Ovary (tissue), 3 donors: Measurements from ENCODE around the gene CC2D1A.

ENCODE experiments used
- CTCF ChIP-seq, 3 donors: fragments of 450-650 bp in 2 of 3; fragments of 200-600 bp in 1 of 3; IDR thresholded peaks; one replicate each; pipeline versions ENCODE4 v1.5.1 to v1.8.0; 2016 to 2022; ENCODE audit warnings: antibody characterized with exemption in 3 of 3, mild to moderate bottlenecking in 1 of 3
- POLR2A ChIP-seq: fragments of 450-650 bp; IDR thresholded peaks from one replicate; pipeline ENCODE4 v1.6.1; 2017; ENCODE audit warnings: antibody characterized with exemption, mild to moderate bottlenecking, moderate library complexity
- donor health status: DM: no; HTN: no; CAD: no.

- TF ChIP-seq POLR2A, result no peak
- no peak for TF ChIP-seq CTCF (IDR thresholded peaks at IDR 0.05)
Measured at GRCh38 chr19:13931391-13932148, 25.6 kb downstream of the CC2D1A start.
